ENCODE measurements around the gene ARNT2. TPM values are rescaled to one million over a fixed set of nuclear protein-coding genes. Genes with fewer than 3 reads are reported as not detected.
A peak's percentile ranks its signal among the peaks of the same experiment; 100 is the strongest.

Gene ARNT2
- total RNA-seq, 1 donor: 20.7 TPM

DNA sequence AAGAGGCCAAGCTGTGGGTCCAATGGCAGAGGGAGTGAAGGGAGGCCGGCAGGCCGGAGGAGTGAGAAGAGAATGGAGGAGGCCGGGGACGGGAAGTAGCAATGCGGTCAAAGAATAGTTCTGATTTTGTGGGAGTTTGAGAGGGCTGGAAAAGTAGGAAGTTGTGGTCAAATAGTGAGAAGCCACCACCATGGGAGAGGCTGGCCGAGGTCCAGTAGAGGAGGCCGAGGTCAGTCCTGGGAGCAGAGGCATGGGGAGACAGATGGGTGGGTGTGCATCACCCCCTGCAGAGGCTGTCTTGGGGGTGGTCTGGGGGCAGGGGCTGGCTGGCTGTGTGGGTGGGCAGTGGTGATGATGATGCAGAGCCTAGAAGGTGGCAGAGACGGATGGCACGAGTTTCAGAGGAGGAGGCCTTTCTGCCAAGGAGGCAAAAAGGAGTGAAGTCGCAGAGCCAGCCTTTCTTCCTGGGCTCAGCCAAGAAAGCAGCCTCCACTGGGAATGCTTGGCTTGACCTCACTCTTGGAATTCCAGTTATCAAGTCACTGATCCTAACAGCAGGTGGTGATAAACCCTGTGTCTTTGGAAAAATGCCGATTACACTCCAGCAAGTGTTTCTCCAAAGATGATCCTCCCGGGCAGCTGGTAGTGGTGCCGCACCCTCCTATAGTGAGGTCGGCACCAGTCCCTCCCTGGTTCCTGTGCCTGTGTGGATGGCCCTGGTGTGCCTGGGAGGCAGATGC is 57.3 kb downstream of the ARNT2 start:
- H3K4me3 ChIP-seq (ENCODE audit: low read depth, low read length): no peak overlapping the region
- TF ChIP-seq CTCF (IDR thresholded peaks at IDR 0.05; ENCODE audit: insufficient read depth, low read depth, low read length): no peak
- DNase-seq (ENCODE audit: low read depth): peak; percentile 64

DNA sequence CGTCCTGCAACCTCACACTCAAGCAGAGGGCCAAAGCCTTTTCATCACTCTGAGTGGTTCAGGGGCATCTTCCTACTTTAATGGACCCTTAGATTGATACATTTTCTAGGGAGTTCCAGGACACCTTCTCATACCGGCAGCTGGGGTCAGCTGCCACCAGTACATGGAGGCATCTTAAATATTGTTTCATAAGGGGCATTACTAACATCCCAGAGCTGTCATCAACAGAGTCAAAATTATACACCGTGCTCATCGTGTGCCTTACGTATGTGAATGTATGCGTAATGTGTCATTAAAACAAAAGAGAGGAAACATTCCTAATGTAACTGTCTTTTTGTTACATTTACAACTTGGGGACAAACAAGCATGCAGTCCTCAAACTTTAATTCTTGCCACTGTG is 57.9 kb downstream of the ARNT2 start:
- TF ChIP-seq CTCF (IDR thresholded peaks at IDR 0.05; ENCODE audit: insufficient read depth, low read depth, low read length): no peak
- no peak for DNase-seq (ENCODE audit: low read depth)
- H3K4me3 ChIP-seq (ENCODE audit: low read depth, low read length): no peak overlapping the region

GRCh38 chr15:80462836-80463512 is 58.8 kb downstream of the ARNT2 start:
- TF ChIP-seq CTCF (IDR thresholded peaks at IDR 0.05; ENCODE audit: insufficient read depth, low read depth, low read length): no peak
- no peak for DNase-seq (ENCODE audit: low read depth)

DNA sequence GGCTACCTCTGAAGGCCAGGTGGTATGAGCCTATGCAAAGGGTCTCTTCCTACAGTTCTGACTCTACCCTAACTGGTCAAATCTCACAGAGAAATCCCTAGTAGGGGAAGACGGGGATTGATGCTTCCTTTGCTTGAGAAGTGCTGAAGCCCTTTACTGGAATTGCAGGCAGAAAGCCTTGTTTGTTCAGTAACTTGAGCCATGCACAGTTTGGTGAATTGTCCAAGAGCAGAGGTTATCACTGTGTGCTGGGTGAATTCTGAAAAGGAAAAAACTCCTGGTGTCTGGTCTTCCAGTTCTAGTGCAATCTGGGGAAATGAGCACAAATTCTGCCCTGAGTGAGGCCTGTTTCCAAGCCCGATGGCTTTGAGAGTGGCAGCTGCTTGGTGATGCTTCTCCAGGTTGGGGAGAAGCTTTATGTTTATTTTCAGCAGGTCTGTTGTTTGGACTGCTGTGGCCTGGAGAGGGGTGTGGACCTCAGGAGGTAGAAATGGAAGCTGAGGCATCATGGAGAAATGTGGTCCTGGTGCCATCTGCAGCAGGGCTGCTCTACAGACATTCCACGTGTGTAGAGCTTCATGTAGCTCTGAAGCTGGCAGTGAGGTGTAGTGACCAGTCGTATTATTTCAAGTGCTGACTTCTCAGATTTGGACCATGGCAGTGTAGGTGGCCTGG is 60.9 kb downstream of the ARNT2 start:
- no peak for DNase-seq (ENCODE audit: low read depth)
- TF ChIP-seq CTCF (IDR thresholded peaks at IDR 0.05; ENCODE audit: insufficient read depth, low read depth, low read length): no peak
- H3K4me3 ChIP-seq (ENCODE audit: low read depth, low read length): no peak overlapping the region

More at GRCh38 chr15:80462836-80463512, 58.8 kb downstream of the ARNT2 start:
- H3K4me3 ChIP-seq (ENCODE audit: low read depth, low read length): no peak overlapping the region

DNA sequence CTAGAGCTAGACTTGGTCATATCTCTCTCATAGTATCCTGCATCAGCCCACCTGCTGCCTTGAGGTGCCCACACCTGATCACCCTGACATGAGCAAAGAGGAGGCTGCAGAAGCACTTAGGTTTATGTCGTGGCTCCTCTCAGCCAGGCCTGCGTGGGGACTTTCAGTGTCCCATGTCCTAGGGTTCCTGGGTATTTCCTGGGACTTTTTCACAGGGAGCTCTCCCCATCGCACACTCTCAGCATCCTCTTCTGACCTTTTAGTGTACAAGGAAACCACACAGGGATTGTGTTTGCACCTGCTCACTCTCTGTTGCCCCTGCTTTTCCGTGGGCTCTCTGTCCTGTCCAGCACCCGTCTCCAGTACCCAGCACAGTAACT is 61.4 kb downstream of the ARNT2 start:
- DNase-seq (ENCODE audit: low read depth): no peak
- TF ChIP-seq CTCF (IDR thresholded peaks at IDR 0.05; ENCODE audit: insufficient read depth, low read depth, low read length): no peak
- no peak overlapping the region for H3K4me3 ChIP-seq (ENCODE audit: low read depth, low read length)

GRCh38 chr15:80466543-80466942 is 62.4 kb downstream of the ARNT2 start:
- DNase-seq (ENCODE audit: low read depth): no peak
- TF ChIP-seq CTCF (IDR thresholded peaks at IDR 0.05; ENCODE audit: insufficient read depth, low read depth, low read length): no peak
- H3K4me3 ChIP-seq (ENCODE audit: low read depth, low read length): no peak overlapping the region
